Activated CD8-positive, alpha-beta memory T cell treated with anti-CD3 and anti-CD28 coated beads for 1 hour (primary cell): ENCODE measurements around the gene PODNL1.

ENCODE experiments used
- DNase-seq, 2 donors: peaks; one replicate each; pipeline ENCODE4 v3.0.0-alpha.2; 2020; ENCODE audit warnings: low read depth in 1 of 2; ENCODE audit errors: extremely low read depth in 1 of 2

PODNL1 gene

DNA sequence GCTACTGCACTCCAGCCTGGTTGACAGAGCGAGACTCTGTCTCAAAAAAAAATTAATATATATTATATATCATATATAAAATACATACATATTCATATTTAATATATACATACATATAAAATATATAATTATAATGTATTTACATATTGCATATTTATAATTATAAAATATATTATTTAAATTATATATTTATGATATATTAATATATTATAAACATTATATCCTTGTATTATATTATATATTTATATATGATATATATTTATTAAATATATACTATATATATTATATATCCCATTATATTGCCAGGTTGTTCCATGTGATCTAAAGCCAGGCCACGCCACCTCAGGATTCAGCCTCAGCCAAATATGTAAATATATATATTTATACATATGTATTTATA, 42.0 kb downstream of the PODNL1 start:
- no peak for DNase-seq

DNA sequence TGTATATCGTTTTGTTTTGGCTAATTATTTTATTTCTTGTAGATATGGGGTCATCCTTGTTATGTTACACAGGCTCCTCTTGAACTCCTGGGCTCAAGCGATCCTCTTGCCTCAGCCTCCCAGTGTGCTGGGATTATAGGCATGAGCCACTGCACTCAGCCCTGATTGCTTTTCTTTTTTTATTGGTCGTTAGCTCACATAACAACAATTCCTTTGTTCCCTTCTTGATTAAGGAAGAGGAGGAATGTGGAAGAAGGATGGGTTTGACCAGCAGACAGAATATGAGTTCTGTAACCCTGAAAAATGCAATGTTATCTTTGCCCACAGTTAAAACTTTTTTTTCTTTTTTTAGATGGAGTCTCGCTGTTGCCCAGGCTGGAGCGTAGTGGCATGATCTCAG, 43.7 kb downstream of the PODNL1 start:
- DNase-seq: no peak

DNA sequence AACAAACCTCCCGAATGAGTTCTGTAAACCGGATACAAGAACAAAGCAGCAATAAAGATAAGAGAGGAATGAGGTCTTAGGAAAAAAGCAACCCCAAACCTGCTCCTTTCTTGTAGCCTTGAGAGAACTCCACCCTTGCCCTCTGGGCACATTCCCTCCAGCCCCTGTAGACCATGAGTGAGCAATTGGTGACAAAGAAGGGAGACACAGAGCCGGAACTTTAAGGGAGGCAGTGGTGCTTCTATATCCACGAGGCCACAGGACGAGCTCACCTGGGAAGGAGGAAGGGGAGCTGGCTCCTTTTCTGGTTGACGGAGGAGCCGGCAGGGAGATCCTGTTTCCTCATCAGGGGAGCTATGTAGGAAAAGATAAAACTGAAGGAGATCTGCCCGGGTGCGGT, 45.3 kb downstream of the PODNL1 start:
- DNase-seq: no peak

DNA sequence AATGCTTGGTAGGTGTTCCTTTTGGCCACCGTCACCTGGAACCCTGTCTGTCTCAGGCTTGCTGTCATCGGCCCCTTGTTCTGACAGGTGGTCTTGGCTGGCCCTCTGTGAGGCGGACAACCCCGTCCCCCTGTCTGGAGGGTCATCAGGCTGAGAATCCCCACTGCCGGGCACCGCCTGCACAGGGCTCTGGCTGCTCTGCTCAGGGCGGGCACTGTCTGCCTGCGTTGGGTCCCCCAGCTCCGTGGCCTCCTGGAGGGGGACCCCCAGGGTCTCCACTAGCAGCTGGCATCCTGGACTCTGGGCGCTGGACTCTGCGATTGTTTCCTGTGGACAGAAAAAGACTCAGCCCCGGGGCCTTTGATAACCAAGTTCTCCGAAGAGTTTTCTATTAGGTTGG, 48.1 kb downstream of the PODNL1 start:
- DNase-seq: no peak

DNA sequence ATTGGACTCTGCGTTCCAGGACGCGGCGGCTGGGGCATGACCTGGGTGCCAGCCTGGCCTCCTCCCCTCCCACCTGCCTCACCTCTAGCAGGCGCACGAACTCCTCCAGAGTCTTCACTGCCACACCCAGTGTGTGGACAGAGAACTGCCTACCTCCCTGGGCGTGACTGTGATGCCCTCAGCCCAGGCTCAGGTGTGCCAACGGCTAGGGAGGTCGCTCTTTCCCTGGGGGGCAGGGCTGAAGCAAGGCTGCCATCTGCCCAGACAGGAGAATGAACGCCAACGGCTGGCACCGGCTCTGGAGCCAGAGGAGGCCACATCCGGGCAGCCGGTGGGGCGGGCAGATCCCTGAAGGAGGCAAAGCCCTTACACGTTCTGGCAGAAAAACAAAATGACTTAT, 49.9 kb downstream of the PODNL1 start:
- DNase-seq: no peak

DNA sequence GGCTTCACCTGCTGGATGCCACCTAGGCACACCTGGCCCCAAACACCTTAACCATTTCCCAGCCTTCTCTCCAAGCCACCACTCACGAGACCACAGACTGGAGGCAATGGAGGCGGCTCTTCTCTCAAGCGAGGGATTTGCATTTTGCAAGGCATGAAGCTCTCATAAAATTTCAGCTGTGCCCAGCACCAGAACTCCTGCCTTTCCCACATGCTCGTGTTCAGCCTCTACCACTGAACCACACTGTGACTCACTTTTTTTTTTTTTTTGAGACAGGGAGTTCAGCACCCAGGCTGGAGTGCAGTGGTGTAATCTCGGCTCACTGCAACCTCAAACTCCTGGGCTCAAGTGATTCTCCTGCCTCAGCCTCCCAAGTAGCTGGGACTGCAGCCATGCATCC, 50.7 kb downstream of the PODNL1 start:
- no peak for DNase-seq

DNA sequence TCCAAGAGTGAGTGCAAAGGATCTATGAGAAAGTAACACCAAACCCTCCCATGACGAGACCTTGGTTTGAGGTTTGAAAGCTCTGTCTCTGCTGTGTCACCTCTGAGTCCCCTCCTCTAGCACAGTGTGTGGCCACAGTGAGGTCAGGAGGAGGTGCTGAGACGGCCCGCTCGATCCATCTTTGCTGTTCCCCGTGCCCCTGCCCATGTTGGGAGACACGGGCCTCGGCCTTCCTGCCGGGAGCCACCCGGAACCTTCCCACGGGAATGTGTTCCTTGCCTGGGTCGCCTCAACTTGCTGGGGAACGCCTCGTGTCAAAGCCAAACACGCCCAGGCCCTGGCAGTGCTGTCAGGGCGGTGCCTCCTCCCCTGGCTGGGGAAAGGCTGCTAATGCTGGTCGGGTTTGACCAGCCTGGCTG, 51.2 kb downstream of the PODNL1 start:
- no peak for DNase-seq

DNA sequence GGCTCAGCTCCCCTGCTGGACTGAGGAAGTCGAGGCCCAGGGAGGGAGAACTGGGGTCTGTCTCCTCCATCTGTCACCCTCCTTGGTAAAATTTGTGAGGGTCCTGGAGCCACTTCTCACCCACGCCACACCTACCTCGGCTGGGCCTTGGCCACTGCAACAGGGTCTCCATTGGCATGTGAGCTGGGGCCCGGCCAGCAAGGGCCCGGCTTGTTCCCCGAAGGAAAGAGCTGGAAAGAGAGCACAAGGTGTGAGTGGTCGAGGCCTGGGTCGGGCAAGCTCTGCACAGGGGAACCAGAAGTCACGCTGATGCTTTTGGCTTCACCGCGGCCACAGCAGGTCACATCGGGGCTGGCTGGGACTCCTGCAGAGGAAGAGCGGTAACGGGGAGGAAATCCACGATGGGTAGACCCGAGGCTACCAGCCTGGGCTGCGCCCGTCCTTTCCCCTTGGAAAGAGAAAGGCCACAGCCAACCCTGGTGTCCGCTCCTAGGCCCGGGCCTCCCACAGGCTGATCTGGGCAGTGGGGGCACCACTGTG, 52.3 kb downstream of the PODNL1 start:
- no peak for DNase-seq

DNA sequence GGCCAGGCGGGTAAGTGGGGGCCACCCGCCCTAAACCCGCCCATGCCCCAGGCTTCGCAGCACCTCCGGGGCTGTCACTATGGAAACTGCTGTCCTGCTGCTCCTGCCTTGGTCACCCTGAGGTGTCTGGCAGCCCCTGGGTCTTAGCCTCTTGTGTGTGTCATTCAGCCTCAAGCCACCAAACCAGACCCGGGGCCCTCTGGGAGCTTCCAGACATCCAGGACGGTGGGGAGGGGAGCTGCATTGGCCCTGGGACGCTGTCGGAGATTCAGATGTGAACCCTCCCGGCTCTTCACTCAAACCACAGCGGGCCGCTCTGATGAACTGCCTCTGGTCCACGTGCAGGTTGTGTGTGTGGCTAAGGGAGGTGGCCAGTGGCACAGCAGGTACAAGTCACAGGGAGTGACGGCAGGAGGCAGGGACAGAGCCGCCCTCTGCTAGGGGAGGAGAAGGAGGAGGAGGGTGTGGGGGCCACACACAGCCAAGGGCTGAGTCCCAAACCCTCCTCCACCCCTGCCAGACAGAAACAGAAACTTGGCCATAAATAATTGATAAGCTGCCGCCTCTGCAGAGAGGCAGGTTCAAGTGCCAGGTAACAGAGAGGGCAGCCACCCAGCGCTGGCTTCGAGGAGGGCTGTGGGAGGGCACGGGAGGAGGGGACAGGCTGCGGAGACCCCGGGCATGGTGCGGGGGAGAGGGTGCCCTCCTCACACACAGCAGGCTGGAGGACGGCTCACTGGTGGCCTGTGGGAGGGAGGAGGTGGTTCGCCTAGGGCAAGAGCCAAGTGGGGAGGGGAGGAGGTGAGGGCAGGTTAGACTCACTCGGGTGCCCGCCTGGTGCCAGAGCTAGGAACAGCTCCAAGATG, 53.3 kb downstream of the PODNL1 start:
- no peak for DNase-seq

DNA sequence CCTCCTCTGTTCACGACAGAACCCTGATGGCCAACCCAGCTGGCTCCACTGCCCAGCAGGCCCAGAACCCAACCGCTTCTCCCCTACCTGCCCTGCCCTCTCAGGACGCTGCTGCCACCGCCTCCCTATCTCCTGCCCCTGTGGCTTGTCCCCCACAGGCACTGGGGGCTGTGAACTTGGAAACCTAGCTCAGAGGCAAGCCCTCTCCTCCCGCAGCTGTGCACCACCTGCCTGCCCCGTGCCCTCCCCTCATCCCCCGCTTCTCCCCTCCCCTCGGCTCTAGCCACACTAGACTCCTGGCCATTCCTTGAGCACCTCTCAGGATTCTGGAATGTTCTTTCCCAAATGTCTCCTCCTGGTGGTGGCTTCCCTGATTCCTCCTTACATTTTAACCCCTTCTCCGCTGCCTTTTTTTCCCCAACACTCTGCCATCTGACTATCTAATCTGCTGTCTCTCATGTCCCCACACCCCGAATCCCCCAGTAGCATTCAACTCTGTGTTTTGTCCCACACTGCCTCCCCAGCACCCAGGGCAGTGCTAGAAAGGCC, 54.6 kb downstream of the PODNL1 start:
- DNase-seq: no peak

DNA sequence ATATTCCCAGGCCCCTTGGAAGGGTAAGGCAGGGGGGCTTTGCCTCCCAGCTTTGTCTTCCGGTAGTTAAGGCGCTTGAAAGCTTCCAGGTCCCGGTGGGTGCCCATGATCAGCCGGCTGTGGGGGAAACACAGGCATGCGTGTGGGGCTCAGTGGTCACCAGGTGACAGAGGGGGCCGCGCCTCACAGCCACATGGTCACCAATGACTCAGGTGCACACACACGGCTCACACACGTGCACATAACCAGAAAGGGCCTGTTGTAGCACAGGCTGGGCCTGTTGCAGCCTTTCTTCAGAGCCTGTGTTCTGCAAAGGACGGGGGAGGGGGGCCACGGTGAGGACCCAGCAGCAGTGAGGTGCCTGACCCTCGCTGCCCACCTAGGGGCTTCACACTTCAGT, 55.4 kb downstream of the PODNL1 start:
- DNase-seq: no peak

DNA sequence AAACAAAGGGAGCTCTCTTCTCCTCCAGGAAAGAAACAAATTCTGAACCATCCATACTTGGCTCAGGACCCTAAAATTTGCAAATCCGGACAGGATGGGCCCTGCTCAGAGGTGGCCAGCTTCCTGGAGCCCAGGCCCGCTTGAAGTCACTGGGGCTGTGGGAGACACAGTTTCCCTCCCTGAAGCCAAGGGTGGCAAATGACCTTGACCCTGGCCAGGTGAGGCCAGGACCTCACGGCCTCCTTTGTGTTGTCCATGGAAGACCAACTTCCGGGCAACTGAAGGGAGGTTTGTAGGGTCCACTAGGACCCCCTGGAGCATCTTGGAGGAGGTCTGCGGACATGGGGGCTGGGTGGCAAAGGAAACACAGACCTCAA, 55.8 kb downstream of the PODNL1 start:
- DNase-seq: no peak

DNA sequence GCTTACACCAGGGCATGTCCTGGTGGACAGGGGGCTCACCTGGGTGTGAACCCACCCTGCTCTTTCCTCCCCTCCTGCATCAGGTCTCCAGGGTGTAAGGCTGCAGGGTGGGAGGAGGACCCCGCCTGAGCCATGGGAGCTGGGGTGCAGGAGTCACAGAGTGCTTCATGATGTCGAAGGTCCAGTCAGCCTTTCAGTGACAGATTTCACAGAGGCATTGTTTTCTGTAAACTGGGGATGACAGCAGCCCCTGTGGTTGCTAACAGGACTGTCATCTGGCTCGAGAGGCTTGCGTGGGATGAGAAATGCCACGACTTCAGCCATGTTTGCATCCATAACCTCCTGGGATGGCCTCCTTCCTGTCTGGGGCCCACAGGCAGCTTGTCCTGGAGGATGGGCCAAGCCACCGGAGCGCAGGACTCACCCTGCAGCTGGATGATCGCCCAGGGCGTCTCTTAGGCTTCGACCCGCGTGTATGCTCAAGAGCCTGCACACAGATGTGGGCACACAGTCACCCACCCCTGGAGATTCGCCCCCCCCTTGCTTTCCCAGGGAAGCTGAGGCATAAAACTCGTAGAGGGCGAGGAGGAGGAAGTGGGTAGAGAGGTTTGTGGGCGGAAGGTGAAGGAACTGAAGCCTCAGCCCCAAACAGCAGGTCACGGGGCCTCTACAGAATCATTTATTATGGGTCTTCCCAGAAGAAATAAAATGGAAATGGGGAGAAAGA, 56.4 kb downstream of the PODNL1 start:
- no peak for DNase-seq

DNA sequence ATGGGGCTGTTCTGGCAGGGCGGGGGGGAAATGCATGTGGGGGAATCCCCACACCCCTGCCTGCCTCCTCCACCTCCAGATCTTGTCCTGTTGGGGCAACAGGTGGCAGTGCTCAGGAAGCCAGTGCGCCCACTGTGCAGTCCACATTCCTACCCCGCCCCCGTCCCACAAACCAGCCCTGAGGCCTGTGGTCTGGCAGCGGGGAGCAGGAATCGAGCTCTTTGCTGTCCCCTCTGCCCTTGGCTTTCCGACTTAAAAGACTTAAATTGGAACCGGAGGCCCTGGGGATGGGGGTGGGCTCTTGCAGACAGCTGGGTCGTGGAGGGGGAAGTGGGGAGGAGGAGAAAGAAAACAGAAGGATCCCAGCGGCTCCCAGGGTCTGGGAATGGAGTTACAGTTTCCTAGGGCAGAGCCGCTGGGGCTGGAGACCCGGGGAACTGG, 56.9 kb downstream of the PODNL1 start:
- DNase-seq: no peak
